ENCODE results near the gene SHLD2. TPM values are rescaled to one million over a fixed set of nuclear protein-coding genes. Genes with fewer than 3 reads are reported as not detected.
"Not testable (repeated sequence)": the region's sequence is repeated elsewhere in the genome, so short reads cannot be mapped to it uniquely, and the experiment has no call there.

SHLD2 gene
- total and polyA plus RNA-seq, 2 of the 4 experiments (the other 2 are of a cell fraction) = 10.6 to 19.9 TPM

DNA sequence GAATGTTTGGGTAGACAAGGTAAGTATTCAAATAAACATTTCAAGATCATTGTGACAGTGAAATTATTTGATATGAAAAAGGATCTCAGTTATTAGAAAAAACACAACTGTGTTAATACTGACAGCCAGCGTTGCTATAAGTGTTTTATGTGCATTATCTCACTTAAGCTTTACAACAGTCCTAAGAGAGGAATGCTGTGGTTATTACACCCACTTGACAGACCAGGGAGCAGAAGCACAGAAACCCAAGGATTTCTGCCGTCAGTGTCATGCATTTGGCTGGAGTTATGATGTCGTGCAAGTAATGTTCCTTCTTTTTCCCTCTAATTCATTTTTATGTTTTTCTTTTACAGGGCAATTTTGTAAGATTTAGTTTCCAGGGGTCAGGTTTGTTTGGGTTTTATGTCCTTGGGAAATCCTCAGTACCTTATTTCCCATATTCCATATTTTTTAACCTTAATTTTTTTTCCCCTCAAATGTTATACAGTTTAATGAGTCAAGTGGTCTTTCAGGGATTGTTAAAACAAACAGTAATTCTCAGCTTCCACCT lies 32.7 kb downstream of the SHLD2 start:
- H2AFZ ChIP-seq (replicated peaks; ENCODE audit: low read length, poor library complexity); H4K5ac ChIP-seq (ENCODE audit: low read depth, low read length); BruUV-seq (replicated peaks); intact Hi-C loops (cut with micrococcal nuclease); H3K27me3 ChIP-seq (ENCODE audit: control insufficient read depth, insufficient read depth, low read length); in situ Hi-C loops (cut with MboI; ENCODE audit: low sequenced_read_pairs); H2BK5ac ChIP-seq (ENCODE audit: low read depth, low read length, poor library complexity, severe bottlenecking); H2BK20ac ChIP-seq (ENCODE audit: low read depth, low read length); H3K79me1 ChIP-seq (ENCODE audit: low read depth in 1 of 2, low read length in 2 of 2); H3K36me3 ChIP-seq (ENCODE audit: control insufficient read depth, insufficient read depth, low read length); H2AK5ac ChIP-seq (ENCODE audit: low read depth, low read length); H3K23ac ChIP-seq (ENCODE audit: low read depth, low read length); H2BK120ac ChIP-seq (ENCODE audit: low read depth, low read length); H3K27ac ChIP-seq (ENCODE audit: insufficient read depth, low read length); H2BK15ac ChIP-seq (ENCODE audit: low read depth, low read length); H4K91ac ChIP-seq (ENCODE audit: insufficient read depth, low read depth, low read length); POLR2A ChIA-PET (ENCODE audit: unreplicated experiment); H4K20me1 ChIP-seq (ENCODE audit: insufficient read depth, low read length); H3K9ac ChIP-seq (ENCODE audit: low read depth, low read length); H3K4me2 ChIP-seq (ENCODE audit: low read depth, low read length); H3K4me1 ChIP-seq (ENCODE audit: control insufficient read depth, insufficient read depth, low read length); CTCF ChIA-PET; H2AK9ac ChIP-seq (replicated peaks; ENCODE audit: low read depth, low read length, poor library complexity); H3K9me1 ChIP-seq (ENCODE audit: insufficient read depth, low read length); H3K18ac ChIP-seq (ENCODE audit: low read depth, low read length); H3K56ac ChIP-seq (ENCODE audit: extremely low read depth, insufficient read depth, low read length); H3K4ac ChIP-seq (ENCODE audit: low read depth, low read length); H3K9me3 ChIP-seq (ENCODE audit: control insufficient read depth, insufficient read depth, low read length); dilution Hi-C loops (cut with HindIII; ENCODE audit: low sequenced_read_pairs, unreplicated experiment); H3K4me3 ChIP-seq (ENCODE audit: insufficient read depth, low read depth, low read length); H4K8ac ChIP-seq (ENCODE audit: low read depth in 2 of 2, low read length in 2 of 2); ATAC-seq (ENCODE audit: low read depth); H3K14ac ChIP-seq (replicated peaks; ENCODE audit: low read depth, low read length): not testable (repeated sequence)
- WGBS, 2 experiments (ENCODE audit: extremely low coverage in 2 of 2, insufficient read length in 1 of 2) = no CpG with 5 or more reads among the region's 3 CpGs
- DNase-seq = peak; percentile 1

DNA sequence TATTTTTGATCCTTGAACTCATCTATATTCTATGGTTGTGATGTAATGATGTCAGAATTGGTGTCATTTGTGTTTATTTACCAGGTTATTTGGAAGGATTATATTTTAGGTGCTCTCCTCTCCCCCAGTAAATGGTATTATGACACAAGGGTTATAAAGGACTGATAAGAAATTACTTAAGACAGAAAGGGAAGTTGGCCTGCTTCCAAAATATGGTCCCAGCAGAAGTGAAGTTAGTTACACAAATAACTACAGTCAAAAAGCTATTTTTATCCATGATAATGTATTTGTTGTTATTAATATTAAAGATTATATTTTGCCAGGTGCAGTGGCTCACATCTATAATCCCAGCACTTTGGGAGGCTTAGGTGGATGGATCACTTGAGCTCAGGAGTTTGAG lies 37.2 kb downstream of the SHLD2 start:
- H2AFZ ChIP-seq (replicated peaks; ENCODE audit: low read length, poor library complexity); H3K9me1 ChIP-seq (ENCODE audit: insufficient read depth, low read length); H4K91ac ChIP-seq (ENCODE audit: insufficient read depth, low read depth, low read length); H3K4me3 ChIP-seq (ENCODE audit: insufficient read depth, low read depth, low read length); H4K5ac ChIP-seq (ENCODE audit: low read depth, low read length); H3K36me3 ChIP-seq (ENCODE audit: control insufficient read depth, insufficient read depth, low read length); H3K27ac ChIP-seq (ENCODE audit: insufficient read depth, low read length); POLR2A ChIA-PET (ENCODE audit: unreplicated experiment); H4K8ac ChIP-seq (ENCODE audit: low read depth in 2 of 2, low read length in 2 of 2); H3K23ac ChIP-seq (ENCODE audit: low read depth, low read length); H3K18ac ChIP-seq (ENCODE audit: low read depth, low read length); H2AK5ac ChIP-seq (ENCODE audit: low read depth, low read length); H3K9ac ChIP-seq (ENCODE audit: low read depth, low read length); H3K56ac ChIP-seq (ENCODE audit: extremely low read depth, insufficient read depth, low read length); H3K4me2 ChIP-seq (ENCODE audit: low read depth, low read length); H2AK9ac ChIP-seq (replicated peaks; ENCODE audit: low read depth, low read length, poor library complexity); H3K4ac ChIP-seq (ENCODE audit: low read depth, low read length); H2BK5ac ChIP-seq (ENCODE audit: low read depth, low read length, poor library complexity, severe bottlenecking); H3K4me1 ChIP-seq (ENCODE audit: control insufficient read depth, insufficient read depth, low read length); H3K79me1 ChIP-seq (ENCODE audit: low read depth in 1 of 2, low read length in 2 of 2); H2BK120ac ChIP-seq (ENCODE audit: low read depth, low read length); H2BK20ac ChIP-seq (ENCODE audit: low read depth, low read length); dilution Hi-C loops (cut with HindIII; ENCODE audit: low sequenced_read_pairs, unreplicated experiment); ATAC-seq (ENCODE audit: low read depth); H2BK15ac ChIP-seq (ENCODE audit: low read depth, low read length); H3K27me3 ChIP-seq (ENCODE audit: control insufficient read depth, insufficient read depth, low read length); H4K20me1 ChIP-seq (ENCODE audit: insufficient read depth, low read length); BruUV-seq (replicated peaks); H3K9me3 ChIP-seq (ENCODE audit: control insufficient read depth, insufficient read depth, low read length); CTCF ChIA-PET; H3K14ac ChIP-seq (replicated peaks; ENCODE audit: low read depth, low read length); in situ Hi-C loops (cut with MboI; ENCODE audit: low sequenced_read_pairs); intact Hi-C loops (cut with micrococcal nuclease): not testable (repeated sequence)
- DNase-seq = peak; percentile 28
